ENCODE measurements around the gene SLC9A5. TPM values are rescaled to one million over a fixed set of nuclear protein-coding genes. Genes with fewer than 3 reads are reported as not detected.
A peak's percentile ranks its signal among the peaks of the same experiment; 100 is the strongest.

Gene SLC9A5
- total and polyA plus RNA-seq, 2 experiments from 2014 or later, result 4.5 to 5.4 TPM

- TF ChIP-seq REST (IDR thresholded peaks at IDR 0.05; ENCODE audit: unreplicated experiment), result no peak
- TF ChIP-seq ZNF114 (CRISPR knock-in tag; IDR thresholded peaks at IDR 0.05), result no peak
- TF ChIP-seq JUNB (IDR thresholded peaks at IDR 0.05; ENCODE audit: unreplicated experiment), result no peak
- no peak for TF ChIP-seq ZNF331 (CRISPR knock-in tag; IDR thresholded peaks at IDR 0.05; ENCODE audit: low read depth)
- TF ChIP-seq CTCF (conservative IDR thresholded peaks at IDR 0.05; ENCODE audit: low read depth in 2 of 2), result peak; percentile 15 to 39; a peak in 2 of 4 replicates
- TF ChIP-seq ETS1 (IDR thresholded peaks at IDR 0.05), result peak; percentile 99
- TF ChIP-seq STAT1 (IDR thresholded peaks at IDR 0.05; ENCODE audit: unreplicated experiment), result no peak
- no peak for TF ChIP-seq EZH2 (IDR thresholded peaks at IDR 0.05; ENCODE audit: low read depth, unreplicated experiment)
- TF ChIP-seq EZH2phosphoT487 (IDR thresholded peaks at IDR 0.05; ENCODE audit: unreplicated experiment), result no peak
- 0 out of 2 replicates have a peak, but pooled peaks have one; percentile 5 for TF ChIP-seq NANOG (IDR thresholded peaks at IDR 0.05; ENCODE audit: borderline replicate concordance)
- peak; percentile 99 for TF ChIP-seq CREB1 (CRISPR knock-in tag; IDR thresholded peaks at IDR 0.05; ENCODE audit: low read depth)
These were observed 21.8 kb upstream of the SLC9A5 start, which contains the start of gene TMEM208 (continued) for GRCh38 chr16:67226804-67227566.

GRCh38 chr16:67227567-67227921 lies 21.2 kb upstream of the SLC9A5 start:
- peaks cover 9% of the 10 kb centered on the region; the same call in 1 of the 2 replicates for H3K36me3 ChIP-seq (ENCODE audit: insufficient read depth)
- no peaks in the 10 kb centered on the region for H3F3A ChIP-seq (replicated peaks; ENCODE audit: low read depth)
- H3K4me2 ChIP-seq, result peak overlapping the region; percentile 93
- Mint-ChIP-seq H3K4me3 (peak overlapping the region; percentile 97), H3K27ac (peak overlapping the region; percentile 95; the same call in 1 of the 2 replicates), H3K9me3 (no peaks in the 10 kb centered on the region), H3K4me1 (peaks cover 14% of the 10 kb centered on the region), H3K36me3 (ENCODE audit: low read depth) (peaks cover 47% of the 10 kb centered on the region), H3K27me3 (ENCODE audit: insufficient read depth, low read depth, poor library complexity) (peaks cover 20% of the 10 kb centered on the region)
- DNase-seq (ENCODE audit: low spot score) (no peak), ATAC-seq (no peak)
- no peaks in the 10 kb centered on the region for H3K9me2 ChIP-seq (ENCODE audit: insufficient read depth)
- peak overlapping the region; percentile 70; the same call in 1 of the 2 replicates for H2AFZ ChIP-seq
- H3K4me3 ChIP-seq, result peak overlapping the region; percentile 86
- TF ChIP-seq REST (IDR thresholded peaks at IDR 0.05; ENCODE audit: unreplicated experiment) (no peak), CREB1 (CRISPR knock-in tag; IDR thresholded peaks at IDR 0.05; ENCODE audit: low read depth) (no peak)
- H3K4me1 ChIP-seq (ENCODE audit: insufficient read depth), result peaks cover 3% of the 10 kb centered on the region; the same call in 1 of the 2 replicates
- peaks cover 5% of the 10 kb centered on the region; the same call in 1 of the 2 replicates for H4K20me1 ChIP-seq (replicated peaks; ENCODE audit: insufficient read depth)
- H3K79me2 ChIP-seq (replicated peaks; ENCODE audit: insufficient read depth), result peaks cover 11% of the 10 kb centered on the region
- H3K27me3 ChIP-seq (ENCODE audit: insufficient read depth), result no peaks in the 10 kb centered on the region
- H3K27ac ChIP-seq (ENCODE audit: low read depth), result peak overlapping the region; percentile 81; the same call in 1 of the 2 replicates
